Right ventricle myocardium inferior (tissue), 1 donor: Measurements from ENCODE around the gene DYSF. TPM values are rescaled to one million over a fixed set of nuclear protein-coding genes. Genes with fewer than 3 reads are reported as not detected.

ENCODE experiments used
- ATAC-seq: fragments of 200-7000 bp; cut with Tn5 transposase; one replicate; pipeline ENCODE4 v1.9.1; 2020; ENCODE audit warnings: mild to moderate bottlenecking, moderate library complexity
- DNase-seq: peaks from one replicate; pipeline ENCODE4 v3.0.0; 2021; ENCODE audit errors: missing footprints
- intact Hi-C: fragments of 100-400 bp; cut with DNase I; formaldehyde crosslinking; loops from one replicate; pipeline ENCODE4 v1.11.0; 2022
- total RNA-seq: library from RNA; stranded (reverse); fragmentation: NEBNext Ultra II Directional; extraction: Animal tissue kit (Norgen Biotek cat#: 25700); gene quantifications from one replicate; pipeline ENCODE4 v1.2.1, GENCODE V29; 2021
- donor health status: DM: no; HTN: yes; CAD: no; lungs with severe emphysema.

DYSF gene
- total RNA-seq, 1 donor from 2014 or later, result 57.8 TPM

DNA sequence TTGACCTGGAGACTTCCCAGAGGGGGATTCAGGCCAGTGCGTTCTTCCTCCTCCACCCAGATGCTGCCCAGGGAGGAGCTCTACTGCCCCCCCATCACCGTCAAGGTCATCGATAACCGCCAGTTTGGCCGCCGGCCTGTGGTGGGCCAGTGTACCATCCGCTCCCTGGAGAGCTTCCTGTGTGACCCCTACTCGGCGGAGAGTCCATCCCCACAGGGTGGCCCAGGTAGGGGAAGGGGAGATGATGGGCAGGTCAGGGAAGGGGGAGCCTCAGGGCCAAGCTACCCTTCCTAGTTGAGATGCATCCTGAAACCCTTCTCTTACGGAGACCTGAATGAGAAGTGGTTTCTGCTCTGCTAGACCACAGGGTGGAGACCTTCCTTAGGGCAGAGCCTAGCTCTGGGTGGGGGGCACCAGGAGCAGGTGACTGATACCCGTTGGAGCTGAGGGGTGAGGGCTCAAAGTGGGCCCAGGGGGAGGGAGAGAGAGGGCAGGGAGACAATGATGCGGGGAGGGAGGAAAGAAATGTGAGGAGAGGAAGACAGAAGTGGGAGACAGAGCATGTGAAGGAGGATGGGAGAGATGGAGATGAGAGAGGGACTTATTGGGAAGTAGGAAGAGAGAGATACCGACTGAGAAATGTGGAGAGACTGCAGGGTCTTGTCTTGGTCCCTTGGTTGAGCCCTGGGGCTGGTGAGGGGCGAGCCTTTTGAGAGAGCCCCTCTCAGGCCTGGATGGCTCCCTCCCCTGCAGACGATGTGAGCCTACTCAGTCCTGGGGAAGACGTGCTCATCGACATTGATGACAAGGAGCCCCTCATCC, 159.4 kb downstream of the DYSF start:
- DNase-seq (no peak), ATAC-seq (no peak)
- intact Hi-C loops, result no loop called here

DNA sequence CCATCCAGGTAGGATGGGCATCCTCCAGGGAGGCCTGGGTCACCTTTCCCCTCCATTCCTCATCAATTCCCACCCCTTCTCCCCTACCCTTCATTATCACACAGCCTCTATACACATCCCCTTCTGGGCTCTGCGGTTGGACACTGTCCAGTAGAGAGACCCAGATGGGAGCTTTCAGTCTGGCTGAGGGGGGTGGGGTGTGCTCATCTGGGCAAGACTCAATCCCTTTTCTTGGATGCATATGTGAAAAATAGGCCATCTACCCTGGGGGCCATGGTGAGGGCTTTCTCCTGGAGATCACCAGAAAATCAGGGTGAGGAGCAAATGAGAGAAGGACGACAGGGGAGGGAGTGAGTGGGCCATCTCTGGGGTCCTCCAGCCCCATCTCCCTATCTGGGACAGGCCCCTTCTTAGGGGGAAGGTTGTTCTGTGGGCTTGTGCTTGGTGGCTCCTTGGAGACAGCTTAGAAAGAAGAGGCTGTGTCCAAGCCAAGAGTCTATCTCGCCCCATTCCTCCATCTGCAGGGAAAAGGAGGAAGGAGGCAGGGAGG, 160.1 kb downstream of the DYSF start:
- ATAC-seq (no peak), DNase-seq (no peak)
- intact Hi-C loops, result no loop called here

DNA sequence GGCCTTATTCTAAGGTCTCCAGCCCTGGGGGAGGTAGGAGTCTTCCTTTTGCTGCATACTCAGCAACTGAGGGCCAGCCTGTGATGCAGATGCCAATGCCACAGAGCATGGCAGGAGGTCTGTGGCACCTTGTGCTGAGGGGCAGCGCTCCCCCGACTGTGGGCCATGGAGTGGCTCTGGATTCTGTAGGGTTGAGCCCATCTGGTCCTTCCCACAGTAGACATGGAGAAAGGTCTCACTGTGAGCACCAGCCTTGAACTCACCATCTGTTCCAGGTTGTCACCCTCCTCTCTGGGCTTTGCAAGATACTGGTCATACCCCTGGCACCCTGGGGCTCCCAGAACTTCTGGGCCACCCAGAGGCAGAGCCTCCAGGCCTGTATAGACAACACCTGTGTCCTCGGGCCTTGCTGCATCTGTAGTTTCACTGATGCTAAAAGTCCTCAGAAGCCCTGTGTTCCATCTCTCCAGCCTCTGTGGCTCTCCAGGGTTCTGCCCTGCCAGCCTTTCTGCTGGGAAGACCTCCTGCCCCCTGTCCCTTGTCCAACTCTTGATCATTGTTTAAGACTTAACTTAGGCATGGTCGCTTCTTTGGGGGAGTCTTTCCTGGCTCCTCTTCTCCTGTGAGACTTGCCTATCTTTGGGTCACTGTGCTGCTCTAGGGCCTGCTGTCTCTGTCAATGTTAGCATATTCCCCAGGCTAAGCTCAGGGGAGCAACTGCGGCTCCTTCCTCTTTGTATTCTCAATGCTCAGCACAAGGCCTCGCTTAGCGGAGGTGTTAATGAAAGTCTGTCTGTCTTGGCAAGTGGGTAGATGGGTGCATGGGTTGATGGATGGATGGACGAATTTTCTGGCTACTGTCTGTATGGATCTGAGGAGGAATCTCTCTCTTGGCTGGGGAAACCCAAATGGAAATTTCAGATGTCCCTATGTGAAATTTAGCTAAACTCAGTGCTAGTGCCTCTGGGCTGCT, 160.9 kb downstream of the DYSF start:
- ATAC-seq (no peak), DNase-seq (no peak)
- intact Hi-C loops, result no loop called here

DNA sequence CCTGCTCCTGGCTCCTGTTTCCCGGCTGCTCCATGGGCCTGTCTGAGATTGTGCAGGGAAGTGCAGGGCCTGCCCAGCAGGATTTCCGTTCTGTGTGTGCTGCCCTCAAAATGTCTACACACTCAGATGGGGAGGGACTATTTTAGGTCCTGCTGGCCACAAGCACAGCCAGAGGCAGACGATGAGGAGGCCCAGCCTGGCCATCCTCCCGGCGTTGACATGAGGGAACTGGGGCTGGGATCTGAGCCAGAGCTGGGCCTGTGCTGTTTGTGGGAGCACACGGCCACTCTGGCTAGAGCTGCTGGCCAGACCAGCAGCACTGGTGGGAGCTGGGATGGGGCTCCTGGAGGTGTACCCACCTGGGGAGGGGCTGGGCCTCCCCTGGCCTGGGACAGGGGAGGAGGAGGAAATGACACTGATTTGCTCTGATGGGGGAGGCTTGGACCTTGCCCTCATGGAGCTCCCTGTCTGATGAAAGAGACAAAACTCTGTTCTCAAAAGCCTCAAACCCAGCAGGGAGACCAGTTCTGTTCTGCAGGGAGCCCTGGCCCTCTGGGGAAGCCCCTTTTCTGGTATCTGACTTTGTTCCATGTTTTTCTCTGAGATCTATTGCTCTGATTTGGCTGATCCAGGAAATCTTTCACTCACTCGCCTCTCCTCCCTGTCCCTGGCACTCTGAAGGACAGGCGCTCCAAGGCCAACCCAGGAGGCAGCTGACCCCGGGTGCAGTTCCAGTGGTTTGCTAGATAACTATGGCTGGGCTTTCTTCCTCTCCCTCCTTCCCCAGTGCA, 161.8 kb downstream of the DYSF start:
- peak; percentile 94 for DNase-seq
- intact Hi-C loops, result loop anchor here (1.0 to 5.0 kb wide), 2 partner anchors 87 to 102 kb away; no protein-coding TSS in a partner anchor
- ATAC-seq, result peak; percentile 96

DNA sequence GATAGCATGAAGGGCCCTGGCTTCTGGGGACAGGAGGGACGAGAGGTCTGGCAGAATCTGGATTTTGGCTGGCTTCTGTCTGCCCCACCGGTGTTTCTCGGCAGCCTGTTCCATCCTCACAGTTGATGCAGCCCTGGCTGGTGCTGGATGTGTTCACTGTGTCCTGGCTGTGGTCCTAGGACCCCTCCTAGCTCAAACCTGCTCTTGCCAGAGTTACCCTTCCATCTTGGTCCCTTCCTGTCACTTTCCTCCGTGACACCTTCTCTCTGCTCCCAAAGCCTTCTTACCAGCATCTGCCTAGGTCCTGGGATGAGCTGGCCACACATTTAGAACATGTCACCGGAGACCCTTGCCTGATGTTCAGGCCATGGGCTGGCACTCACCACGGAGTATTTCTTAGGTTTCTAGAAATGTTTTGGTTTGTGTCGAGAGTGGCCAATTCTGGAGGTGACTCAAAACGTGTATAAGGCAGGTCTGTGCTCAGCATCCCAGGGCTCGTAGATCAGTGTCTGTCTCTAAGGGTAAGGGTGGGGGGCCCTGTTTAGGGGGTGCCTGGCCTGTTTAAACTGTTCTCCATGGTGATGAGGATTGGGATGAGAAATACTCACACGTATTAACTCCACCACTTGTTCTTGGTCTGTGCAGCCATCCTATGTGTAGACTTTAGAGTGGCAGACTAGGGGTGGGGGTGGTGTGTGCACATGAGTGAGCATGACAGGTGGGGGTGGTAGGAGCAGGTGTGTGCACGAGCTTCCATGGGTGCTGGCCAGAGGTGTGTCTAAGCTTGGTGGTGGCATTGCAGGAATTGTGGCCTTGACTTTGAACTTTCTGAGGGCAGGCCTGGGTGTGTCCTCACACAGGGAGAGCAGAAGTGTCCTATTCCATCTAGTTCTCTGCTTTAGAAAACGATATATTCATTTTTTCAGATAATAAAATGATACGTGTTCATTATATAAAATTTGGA, 162.7 kb downstream of the DYSF start:
- ATAC-seq, result no peak

DNA sequence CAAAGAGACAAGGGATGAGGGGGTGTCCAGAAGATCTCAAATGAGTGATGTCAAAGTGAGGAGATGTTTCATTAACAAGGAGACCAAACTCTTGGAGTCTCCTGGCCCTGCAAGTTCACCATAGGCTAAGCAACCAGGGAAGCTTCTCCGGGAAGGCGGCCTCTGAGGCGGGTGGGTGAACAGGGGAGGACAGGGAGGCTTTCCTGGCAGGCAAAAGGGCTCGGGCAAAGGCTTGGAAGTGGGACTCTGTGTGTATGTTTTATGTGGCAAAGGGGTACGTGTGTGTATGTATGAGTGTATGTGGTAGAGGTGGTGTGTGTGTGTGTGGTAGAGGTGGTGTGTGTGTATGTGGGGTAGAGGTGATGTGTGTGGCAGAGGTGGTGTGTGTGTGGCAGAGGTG, 163.9 kb downstream of the DYSF start:
- intact Hi-C loops, result loop anchor here (5.0 kb wide), 1 partner anchor 85 kb away; no protein-coding TSS in a partner anchor
- DNase-seq, result no peak
- no peak for ATAC-seq

More for the DNA sequence above, 162.7 kb downstream of the DYSF start:
- no peak for DNase-seq
- intact Hi-C loops, result loop anchor here (1.0 to 5.0 kb wide), 2 partner anchors 86 to 101 kb away; no protein-coding TSS in a partner anchor

DNA sequence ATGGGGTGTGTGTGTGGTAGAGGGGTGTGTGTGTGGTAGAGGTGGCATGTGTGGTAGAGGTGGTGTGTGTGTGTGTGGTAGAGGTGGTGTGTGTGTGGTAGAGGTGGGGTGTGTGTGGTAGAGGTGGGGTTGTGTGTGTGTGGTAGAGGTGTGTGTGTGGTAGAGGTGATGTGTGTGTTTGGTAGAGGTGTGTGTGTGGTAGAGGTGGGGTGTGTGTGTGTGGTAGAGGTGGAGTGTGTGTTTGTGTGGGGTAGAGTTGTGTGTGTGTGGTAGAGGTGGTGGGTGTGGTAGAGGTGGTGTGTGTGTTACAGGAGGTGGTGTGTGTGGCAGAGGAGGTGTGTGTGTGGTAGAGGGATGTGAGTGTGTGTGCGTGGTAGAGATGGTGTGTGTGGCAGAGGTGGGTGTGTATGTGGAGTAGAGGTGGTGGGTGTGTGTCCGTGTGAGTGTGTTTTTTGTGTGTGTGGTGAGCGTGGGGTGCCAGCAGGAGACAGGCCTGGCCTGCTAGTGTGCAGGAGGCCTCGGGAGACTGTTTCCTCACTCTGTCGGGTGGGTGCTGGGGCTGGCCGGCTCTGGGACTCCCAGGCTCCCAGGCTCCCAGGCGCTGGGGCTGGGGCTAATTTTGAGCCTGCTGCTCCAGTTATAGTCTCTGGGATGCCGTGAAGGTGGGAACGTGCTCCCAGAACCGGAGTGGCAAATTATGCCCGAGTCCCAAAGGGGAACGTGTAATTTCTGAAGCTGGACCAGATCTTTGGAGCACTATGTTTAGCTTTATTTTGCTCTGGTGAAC, 165.2 kb downstream of the DYSF start:
- ATAC-seq, result no peak
- DNase-seq, result no peak
- intact Hi-C loops, result loop anchor here (5.0 kb wide), 1 partner anchor 84 kb away; no protein-coding TSS in a partner anchor

DNA sequence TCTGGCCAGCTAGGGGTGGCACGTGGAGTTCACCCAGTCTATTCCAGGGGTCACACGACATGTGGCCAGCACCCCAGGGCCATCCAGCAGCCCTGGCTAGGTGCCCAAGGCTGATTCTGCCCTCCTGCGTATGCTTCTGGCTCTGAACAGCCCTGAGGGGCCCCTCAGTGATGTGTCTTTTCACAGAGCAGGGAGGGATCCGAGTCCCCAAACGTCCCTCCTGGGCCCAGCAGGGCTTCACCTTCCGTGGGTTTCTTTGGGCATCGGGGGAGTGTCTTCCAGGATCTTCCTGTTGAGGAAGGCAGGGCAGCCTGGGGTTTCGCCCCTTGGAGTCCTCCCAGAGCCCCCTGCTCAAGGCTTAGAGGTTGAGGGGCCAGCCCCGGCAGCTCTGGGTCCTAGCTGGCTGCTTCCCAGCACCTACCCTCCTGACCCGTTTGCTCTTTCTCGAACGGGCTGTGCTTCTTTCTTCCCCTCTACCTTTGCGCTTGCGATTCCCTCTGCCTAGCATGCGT, 165.9 kb downstream of the DYSF start:
- DNase-seq (no peak), ATAC-seq (no peak)
- intact Hi-C loops, result loop anchor here (5.0 kb wide), 1 partner anchor 83 kb away; no protein-coding TSS in a partner anchor

DNA sequence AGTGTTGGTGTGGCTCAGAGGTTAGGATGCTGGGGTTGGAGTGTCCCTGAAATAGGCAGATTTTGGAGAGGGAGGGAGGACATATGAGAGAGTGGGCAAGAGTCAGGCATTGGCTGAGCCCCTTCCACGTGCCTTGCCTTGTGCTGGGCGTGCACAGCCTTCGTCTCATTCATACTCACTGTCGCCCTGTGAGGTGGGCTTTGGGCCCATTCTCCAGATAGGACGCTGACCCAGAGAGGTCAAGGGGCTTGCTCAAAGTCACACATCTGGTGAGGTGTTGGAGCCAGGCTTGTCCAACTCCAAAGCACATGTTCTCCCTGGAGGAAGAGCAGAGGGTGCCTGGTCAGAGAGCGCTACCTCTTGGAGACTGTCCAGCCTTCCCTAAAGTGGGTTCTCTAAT, 166.8 kb downstream of the DYSF start:
- DNase-seq (no peak), ATAC-seq (no peak)
- intact Hi-C loops, result no loop called here

DNA sequence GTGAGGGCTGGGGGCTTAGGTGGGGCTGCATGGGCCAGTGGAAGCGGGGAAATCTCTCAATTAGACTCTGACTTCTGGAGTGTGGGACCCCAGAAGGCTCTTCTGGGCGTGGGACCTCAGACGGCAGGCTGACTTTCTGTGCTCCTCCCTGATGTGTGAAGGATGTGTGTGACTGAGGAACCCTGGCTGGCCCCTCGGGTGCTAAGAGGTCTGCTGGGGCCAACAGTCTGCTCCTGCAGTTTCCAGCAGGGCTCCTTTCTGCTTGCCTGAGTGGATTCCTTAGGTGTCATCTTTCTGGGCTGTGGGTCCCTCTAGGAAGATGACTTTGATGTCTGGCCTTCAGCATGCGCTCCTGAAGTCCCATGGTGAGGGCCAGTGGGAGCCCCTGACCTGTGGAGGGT, 167.5 kb downstream of the DYSF start:
- intact Hi-C loops, result no loop called here

DNA sequence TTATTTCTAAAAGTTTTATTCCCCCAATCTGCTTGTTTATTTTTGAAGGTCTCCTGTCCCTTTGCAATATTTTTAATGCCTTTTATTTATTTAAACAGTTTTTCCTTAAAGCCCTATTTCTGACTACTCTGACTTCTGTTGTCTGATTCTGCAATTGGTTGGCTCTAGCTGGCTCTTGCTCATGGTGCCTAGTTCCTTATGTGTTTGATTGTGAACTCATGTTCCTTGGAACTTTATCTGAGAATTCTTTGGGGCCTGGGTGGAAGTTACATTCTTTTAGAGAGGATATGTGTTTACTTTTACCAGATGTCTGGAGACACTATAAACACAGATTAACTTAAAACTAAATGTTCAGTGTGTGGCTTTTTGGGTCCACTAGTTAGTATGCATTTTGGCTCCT, 175.9 kb downstream of the DYSF start:
- intact Hi-C loops, result no loop called here
- ATAC-seq, result no peak
- DNase-seq, result no peak

More for the DNA sequence above, 167.5 kb downstream of the DYSF start:
- DNase-seq (no peak), ATAC-seq (no peak)

DNA sequence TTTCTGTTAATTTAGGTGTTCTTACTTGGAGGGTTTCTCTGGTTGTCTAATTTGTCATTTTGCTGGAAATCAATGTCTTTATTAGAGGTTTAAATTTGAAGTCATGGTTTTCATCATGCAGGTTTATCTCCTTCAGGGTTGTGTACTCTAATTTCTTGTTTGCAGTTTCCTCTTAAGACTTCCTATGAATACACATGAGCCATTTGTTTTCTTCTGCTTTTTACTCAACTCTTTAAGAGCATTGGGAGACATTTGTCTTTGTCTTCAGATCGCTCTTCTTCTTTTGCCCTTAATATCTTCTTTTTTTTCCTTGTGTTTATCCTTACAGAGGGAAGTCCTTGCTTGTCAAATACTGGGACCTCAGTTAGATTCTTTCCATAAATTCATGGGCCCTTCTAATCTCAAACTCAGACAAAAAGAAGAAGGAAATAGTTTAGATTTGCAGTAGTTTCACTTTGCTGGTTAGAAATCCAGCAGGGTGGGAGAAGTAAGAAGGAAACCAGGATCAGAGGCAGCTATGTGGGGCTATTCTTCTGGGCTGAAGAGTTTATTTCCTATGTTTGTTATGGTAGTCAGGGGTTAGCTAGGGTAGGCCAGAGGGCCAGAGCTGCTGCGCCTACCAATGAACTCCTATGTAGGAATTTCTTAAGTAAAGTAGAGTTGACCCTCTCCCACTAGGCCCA, 176.6 kb downstream of the DYSF start:
- DNase-seq, result no peak
- intact Hi-C loops, result no loop called here
- ATAC-seq, result no peak

DNA sequence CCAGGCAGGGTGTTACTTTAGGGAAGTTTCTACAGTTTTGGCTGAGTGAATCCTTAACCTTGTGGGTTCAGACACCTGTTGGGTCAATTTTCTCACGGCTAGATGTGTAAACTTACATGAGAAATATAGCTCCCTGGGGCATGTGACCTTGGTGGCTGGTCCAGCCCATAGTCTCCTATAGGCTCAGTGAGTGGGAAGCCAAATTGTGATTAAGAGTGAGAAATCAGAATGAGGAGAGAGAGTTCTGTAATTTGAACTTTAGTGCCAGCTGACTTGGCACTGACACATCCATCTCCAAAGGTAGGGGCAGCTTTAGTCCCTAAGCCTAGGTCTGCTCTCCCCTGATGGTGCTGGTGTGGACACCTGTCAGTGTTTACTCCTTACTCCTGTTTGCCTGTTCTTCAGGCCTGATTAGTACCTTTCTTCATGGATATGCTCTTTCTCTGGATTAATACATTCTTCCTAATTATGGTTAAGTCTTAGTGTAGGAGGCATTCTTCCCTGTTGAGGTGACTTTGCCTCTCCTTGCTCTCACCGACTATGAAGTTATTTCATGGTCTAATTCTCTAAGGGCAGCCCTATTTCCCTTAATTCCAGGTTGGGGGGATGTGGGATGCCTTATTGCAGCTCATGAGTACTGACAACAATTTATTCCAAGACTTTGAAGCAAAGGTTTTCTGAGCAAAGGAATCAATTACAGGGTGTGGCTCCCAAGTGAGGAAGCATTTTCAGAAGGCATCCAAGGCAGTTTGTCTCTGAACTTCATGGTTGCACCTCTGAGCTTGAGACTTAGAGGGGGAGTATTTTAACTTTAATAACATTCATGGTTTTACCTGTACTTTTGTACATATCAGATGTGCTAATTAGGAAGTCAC, 177.3 kb downstream of the DYSF start:
- ATAC-seq (no peak), DNase-seq (no peak)
- intact Hi-C loops, result no loop called here

DNA sequence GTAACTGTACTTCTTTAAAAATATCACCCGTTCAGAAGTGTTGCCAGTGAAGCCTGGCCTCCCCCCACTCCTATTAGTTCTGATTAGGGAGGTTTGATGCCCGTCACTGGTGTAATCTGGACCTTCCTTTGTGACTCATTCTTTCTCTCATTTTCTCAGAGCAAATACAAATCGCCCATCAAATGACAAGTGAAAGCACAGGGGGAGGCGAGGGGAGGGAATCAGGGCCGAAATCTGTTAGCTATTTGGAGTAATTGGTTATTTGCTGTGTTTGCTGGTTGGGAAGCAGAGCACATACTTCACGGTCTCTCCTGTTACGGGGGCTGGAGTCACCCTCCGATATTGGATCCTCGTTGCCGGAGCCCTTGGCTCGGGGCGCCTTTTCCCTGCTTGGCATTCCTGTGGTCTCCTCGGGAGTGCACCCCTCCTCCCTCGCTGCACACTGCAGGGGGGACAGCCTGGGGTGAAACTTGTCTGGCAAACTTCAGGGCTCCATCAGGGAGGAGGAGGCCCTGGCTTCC, 178.1 kb downstream of the DYSF start:
- intact Hi-C loops, result no loop called here
- DNase-seq (no peak), ATAC-seq (no peak)

DNA sequence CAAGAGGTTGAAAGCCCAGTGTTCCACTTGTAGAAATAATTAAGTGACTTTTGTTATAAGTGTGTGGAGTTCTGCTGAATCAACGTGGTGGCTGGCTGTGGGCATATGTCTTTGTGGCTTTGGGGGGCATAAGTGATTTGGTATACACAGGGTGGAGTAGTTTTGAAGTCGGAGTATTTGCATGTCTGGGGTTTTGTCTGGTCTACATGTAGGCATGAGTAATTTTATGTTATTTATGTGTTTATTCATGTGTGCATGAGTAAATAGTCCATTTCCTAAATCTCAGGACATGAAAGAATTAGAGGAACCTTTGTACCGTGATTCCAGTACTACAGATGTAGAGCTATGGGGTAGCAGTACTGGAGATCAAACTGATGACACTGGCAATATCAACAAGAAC, 179.7 kb downstream of the DYSF start:
- ATAC-seq (no peak), DNase-seq (no peak)
- intact Hi-C loops, result no loop called here
